ENCODE data around the gene DNAJB12.
"Not testable (repeated sequence)": the region's sequence is repeated elsewhere in the genome, so short reads cannot be mapped to it uniquely, and the experiment has no call there.

The DNAJB12 gene

DNA sequence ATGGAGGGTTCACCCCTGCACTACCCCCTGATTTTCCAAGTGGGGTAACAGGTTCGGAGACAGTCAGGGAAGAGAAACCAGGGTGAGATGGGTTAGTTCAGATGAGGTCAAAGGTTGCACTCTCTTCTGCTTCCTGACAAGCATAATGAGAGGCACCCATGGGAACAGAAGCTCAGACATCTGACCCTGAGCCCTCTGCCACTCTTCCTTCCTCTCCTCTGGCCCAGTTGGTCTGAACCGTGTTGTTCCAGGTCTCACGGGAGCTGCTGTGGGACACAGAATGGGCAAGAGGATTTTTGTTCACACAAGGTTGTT, 38.4 kb downstream of the DNAJB12 start:
- DNase-seq (ENCODE audit: low spot score), result no peak

- DNase-seq (ENCODE audit: low spot score), result peak; percentile 77
These were observed 38.9 kb downstream of the DNAJB12 start for GRCh38 chr10:72315611-72316385.

DNA sequence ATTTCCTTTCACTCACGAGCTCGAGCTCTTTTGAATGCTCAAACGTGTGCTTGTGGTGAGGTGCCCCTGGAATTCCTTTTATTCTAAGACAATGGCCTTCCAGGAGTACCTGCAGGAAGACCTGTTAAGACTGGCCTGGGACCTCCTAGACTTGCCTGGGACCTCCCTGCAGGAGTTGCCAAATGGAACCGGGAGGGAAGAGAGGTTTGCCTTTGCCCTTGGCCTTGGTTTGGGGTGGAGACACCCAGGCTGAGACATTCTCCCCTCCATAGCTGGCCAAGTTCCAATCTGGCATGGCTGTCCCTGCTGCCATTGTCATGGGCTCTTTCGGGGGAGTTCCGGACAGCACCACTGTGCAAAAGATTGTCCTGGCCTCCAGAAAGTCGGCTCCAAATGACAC, 39.7 kb downstream of the DNAJB12 start:
- no peak for DNase-seq (ENCODE audit: low spot score)

GRCh38 chr10:72314263-72314662, 40.5 kb downstream of the DNAJB12 start:
- DNase-seq (ENCODE audit: low spot score), result no peak

DNA sequence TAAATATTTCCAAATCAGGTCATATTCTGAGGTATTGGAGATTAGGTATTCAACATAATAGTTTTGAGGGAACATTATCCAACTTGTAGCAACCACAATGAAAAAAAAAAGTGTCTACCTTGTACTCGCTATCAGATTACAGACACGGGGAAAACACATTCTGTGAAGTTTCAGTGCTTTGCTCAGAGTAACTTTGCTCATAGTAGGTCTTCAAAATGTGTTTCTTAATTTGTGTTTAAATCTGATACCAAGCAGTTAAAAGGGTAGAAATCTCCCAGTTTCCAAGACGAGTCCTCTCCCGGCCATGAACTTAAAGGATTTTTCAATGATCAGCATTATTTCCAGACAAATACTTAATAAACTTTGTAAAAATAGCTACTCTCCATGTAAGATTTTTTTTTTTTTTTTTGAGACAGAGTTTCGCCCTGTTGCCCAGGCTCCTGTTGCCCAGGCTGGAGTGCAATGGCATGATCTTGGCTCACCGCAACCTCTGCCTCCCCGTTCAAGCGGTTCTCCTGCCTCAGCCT, 41.8 kb downstream of the DNAJB12 start:
- no peak for DNase-seq (ENCODE audit: low spot score)

- DNase-seq (ENCODE audit: low spot score), result no peak
These were observed 43.1 kb downstream of the DNAJB12 start for GRCh38 chr10:72311667-72312066.

DNA sequence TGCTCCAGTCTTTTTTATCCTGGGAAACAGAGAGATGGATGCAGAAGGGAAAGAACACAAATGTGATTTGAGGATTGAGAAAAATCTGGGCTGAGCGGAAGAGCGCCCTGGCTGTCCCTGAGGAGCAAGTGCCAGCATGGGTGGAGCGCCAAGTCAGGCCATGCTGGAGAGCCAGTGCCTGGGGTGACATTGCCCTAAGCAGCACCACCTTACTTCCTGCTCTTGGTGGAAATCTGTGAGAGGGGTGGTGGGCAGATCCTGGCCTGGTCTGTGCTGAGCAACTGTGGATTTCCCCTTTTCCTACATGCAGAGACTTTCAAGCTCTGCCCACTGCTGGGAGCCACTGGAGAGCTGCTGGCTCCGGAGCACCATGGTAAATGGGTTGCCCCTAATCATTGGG, 44.1 kb downstream of the DNAJB12 start:
- peak; percentile 70 for DNase-seq (ENCODE audit: low spot score)

DNA sequence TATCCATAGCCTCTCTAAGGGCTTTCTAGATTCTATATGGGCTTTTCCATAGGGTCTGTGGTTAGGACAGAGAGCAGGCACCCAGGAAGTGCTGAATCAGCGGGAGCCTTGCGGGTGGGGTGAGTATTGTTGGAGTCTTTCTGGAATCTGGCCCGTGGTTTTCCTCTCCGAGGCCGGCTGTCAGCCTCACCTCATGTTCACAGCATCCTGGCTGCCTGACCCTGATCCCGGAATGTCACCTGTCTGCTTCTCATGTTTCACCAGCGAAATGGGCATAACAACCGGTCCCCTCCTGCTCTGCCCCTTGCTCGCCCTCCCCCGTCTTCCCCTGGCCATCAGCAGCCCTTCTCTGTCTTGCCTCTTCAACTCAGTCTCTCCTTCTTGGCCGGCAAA, 44.5 kb downstream of the DNAJB12 start:
- peak; percentile 39 for DNase-seq (ENCODE audit: low spot score)

GRCh38 chr10:72309290-72310240, 45.2 kb downstream of the DNAJB12 start:
- DNase-seq (ENCODE audit: low spot score), result peak; percentile 54

GRCh38 chr10:72308320-72308987, 46.3 kb downstream of the DNAJB12 start:
- peak; percentile 94 for DNase-seq (ENCODE audit: low spot score)

- not testable (repeated sequence) for DNase-seq (ENCODE audit: low spot score)
These were observed 47.0 kb downstream of the DNAJB12 start for GRCh38 chr10:72307711-72308110.

- no peak for DNase-seq (ENCODE audit: low spot score)
These were observed 48.4 kb downstream of the DNAJB12 start for GRCh38 chr10:72306215-72306760.

DNA sequence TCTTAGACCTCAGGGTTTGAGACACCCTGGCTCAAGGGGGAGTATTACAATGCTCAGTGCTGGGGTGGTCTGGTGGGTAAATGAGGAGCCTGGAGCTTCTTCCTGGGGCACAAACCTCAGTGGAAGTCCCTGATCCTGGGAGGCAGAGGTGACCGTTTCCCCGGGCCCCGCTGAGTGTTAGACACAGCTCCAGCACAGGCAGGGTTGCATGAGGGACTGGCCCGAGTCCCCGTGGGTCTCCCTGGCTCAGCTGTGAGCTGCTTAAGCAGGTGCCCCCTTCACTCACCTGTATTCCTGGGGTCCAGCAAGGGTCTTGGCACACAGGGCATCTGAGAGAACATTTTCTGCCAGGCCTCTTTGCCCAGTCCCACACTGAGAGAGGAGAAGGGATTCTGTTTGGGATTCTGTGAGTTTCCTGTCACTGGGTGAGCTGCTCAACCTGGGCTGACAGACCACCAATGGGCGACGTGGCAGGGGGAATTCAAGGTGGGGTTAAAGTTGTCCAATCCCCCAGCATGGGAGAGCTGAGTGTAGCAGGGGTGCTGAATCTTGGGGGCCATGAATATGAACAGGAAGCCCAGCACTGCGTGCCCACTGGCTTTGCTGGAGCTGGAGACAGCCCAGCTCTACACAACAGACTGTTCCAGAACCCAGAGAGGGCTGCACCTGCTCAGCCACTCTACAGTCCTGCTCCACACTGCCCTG, 51.1 kb downstream of the DNAJB12 start:
- DNase-seq (ENCODE audit: low spot score), result peak; percentile 53

DNA sequence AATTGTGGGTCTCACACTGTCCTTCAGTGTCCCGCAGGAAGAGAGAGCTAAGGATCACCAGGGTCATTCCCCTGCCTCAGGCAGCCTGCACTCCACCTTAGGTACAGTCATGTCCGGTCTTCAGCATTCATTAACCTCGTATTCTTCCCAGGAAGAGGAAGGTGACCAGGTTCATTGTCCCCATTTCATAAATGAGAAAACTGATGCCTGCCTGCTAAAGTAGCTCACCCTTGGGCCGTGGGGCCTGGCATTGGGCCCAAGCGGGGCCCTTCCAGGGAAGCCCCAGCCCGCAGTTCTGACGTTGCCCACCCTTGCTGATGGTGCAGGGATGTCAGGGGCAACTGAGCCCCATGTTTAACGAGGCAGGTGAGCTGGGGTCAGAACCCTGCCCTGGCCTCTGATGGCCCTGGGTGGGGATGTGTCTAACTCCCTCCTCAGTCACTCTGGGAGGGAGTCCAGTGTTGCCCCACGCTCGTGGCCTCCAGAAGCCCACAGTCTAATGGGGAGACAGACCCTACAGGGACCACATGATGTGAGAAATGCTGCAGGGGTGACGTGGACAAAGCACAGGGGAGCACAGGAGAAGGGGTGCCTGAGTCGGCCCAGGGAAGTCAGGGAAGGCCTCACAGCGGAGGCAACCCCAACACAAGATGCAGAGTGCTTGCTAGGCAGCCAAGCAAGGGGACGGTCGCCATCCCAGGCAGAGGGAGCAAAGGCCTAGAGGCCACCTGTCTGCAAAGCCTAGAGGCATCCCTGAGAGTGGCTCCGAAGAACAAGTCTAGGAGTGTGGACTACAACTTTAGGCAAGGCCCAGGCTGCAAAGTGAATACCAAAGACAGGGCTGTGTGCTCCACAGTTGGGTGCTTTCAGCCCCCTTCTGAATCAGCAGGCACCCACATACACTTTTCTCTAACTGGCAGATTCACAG, 55.9 kb downstream of the DNAJB12 start:
- DNase-seq (ENCODE audit: low spot score), result no peak

GRCh38 chr10:72297805-72298591, 56.7 kb downstream of the DNAJB12 start:
- peak; percentile 99 for DNase-seq (ENCODE audit: low spot score)

DNA sequence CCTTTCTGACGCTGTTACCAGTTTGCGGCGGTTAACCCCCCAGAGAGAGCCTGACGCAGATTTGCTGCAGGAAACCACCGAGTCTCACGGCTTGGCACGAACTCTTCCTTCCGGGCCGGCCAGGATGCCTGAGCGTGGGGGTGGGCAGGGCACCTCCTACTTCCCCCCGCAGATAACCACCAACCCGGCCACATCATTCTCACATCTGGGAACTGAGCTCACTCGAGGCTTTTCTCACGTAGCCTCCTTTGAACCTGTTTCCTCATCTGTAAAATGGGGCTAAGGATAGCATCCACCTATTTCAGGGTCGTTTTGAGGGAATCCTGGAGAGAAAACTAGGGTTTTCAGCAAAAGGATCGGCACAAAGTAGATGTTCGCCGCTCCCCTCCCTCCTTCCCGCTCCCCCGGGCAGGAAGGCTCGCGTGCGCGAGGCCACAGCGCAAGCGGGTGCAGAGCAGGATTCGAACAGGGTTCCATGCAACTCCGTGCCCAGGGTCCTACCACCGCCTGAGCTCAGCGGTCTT, 57.4 kb downstream of the DNAJB12 start:
- DNase-seq (ENCODE audit: low spot score), result no peak

- DNase-seq (ENCODE audit: low spot score), result not testable (repeated sequence)
These were observed 57.9 kb downstream of the DNAJB12 start for GRCh38 chr10:72296829-72297280.

DNA sequence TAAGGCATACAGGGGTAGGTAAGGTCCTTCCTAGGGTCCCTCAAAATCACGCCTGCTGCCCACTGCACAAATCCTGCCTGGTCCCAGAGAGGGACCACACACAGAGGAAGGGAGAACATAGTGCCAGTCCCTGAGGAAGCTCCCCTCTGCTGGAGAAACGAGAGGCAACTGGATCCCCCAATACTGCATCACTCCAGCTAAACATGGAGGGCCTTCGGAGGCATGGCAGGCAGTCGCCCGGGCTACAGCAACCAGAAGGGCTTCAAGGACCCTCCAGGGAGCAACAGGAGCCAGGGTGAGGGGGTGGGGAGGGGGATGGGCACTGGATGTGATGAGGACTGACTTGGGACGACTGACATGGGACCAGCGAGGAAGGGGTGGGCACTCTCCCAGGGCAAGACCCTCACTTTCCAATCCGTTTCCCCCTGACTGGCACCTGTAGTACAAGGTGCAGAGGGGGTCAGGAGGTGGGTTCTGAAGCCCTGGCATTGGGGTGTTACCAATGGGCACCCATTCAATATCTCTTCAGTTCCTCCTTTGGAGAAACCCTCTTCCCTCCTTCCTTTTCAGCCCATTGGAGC, 59.3 kb downstream of the DNAJB12 start:
- DNase-seq (ENCODE audit: low spot score), result no peak

DNA sequence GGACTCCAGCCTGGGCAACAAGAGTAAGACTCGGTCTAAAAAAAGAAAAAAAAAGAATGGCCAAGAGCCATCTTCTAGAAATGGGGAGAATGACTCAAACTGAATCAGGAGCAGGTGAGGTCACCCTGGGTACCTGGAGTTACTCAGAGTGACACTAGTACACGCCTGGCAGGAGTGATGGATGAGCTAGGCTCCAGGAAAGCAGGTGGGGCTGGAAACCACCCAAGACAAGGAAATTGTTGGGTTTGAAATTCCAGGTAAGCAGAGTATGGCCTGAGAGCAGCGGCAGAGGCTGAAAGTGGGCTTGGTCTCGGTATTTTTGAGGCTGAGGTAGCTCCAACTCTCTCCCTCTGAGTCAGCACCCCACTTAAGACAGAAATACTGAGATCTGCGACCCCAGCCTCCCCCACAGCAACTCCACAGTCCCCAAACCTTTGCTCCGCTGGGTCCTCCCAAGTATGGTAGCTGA, 62.5 kb downstream of the DNAJB12 start:
- no peak for DNase-seq (ENCODE audit: low spot score)

Data from cerebellar cortex (tissue), 1 donor.